HG03521 (cell line): Measurements from ENCODE around the gene HECTD1.

Source experiments
- ATAC-seq: cut with Tn5 transposase; IDR thresholded peaks from one replicate; pipeline ENCODE4 v1.9.1; 2021; ENCODE audit warnings: mild to moderate bottlenecking, moderate library complexity; ENCODE audit not compliant: unreplicated experiment

HECTD1 gene

GRCh38 chr14:31161274-31161673 is 46.3 kb downstream of the HECTD1 start:
- no peak for ATAC-seq

- no peak for ATAC-seq
Observed at GRCh38 chr14:31159682-31160296, 47.8 kb downstream of the HECTD1 start.

GRCh38 chr14:31154956-31155355 is 52.6 kb downstream of the HECTD1 start:
- no peak for ATAC-seq

- ATAC-seq, result no peak
Observed at GRCh38 chr14:31142455-31143087, 65.0 kb downstream of the HECTD1 start.

- no peak for ATAC-seq
Observed at GRCh38 chr14:31139301-31139847, 68.2 kb downstream of the HECTD1 start.

GRCh38 chr14:31138301-31138700 is 69.3 kb downstream of the HECTD1 start:
- no peak for ATAC-seq

- no peak for ATAC-seq
Observed at GRCh38 chr14:31137214-31137889, 70.2 kb downstream of the HECTD1 start.

- no peak for ATAC-seq
Observed at GRCh38 chr14:31133133-31133532, 74.5 kb downstream of the HECTD1 start.

GRCh38 chr14:31128601-31129526 is 78.7 kb downstream of the HECTD1 start:
- no peak for ATAC-seq

GRCh38 chr14:31127690-31128089 is 79.9 kb downstream of the HECTD1 start:
- peak; percentile 79 for ATAC-seq

GRCh38 chr14:31126680-31127079 is 80.9 kb downstream of the HECTD1 start:
- no peak for ATAC-seq

- ATAC-seq, result no peak
Observed at GRCh38 chr14:31125231-31125630, 82.4 kb downstream of the HECTD1 start.

GRCh38 chr14:31124197-31124596 is 83.4 kb downstream of the HECTD1 start:
- ATAC-seq, result no peak

- no peak for ATAC-seq
Observed at GRCh38 chr14:31122921-31123320, 84.7 kb downstream of the HECTD1 start.

GRCh38 chr14:31122098-31122611 is 85.4 kb downstream of the HECTD1 start:
- no peak for ATAC-seq

- no peak for ATAC-seq
Observed at GRCh38 chr14:31118892-31119291, 88.7 kb downstream of the HECTD1 start.

GRCh38 chr14:31113794-31114193 is 93.8 kb downstream of the HECTD1 start:
- no peak for ATAC-seq

GRCh38 chr14:31110872-31111271 is 96.7 kb downstream of the HECTD1 start:
- ATAC-seq, result no peak

- ATAC-seq, result no peak
Observed at GRCh38 chr14:31109257-31109656, 98.3 kb downstream of the HECTD1 start.

GRCh38 chr14:31106768-31107167 is 100.8 kb downstream of the HECTD1 start:
- ATAC-seq, result no peak

GRCh38 chr14:31097081-31097480 is 110.5 kb downstream of the HECTD1 start:
- ATAC-seq, result no peak
